H1 (cell line): ENCODE results near the gene RPSA.

ENCODE experiments used
- EP300 ChIP-seq, 2 experiments: IDR thresholded peaks; 1 replicate in 1 of 2; 2 replicates in 1 of 2; pipeline ENCODE4 v1.6.1; 2011 to 2012; ENCODE audit warnings: low read depth in 2 of 2, low read length in 2 of 2, mild to moderate bottlenecking in 2 of 2, borderline replicate concordance in 1 of 2, inconsistent platforms in 1 of 2, moderate library complexity in 1 of 2
- EZH2 ChIP-seq: fragments of 200-600 bp; sonication (generic); IDR thresholded peaks from 2 replicates; pipeline ENCODE4 v1.7.1; 2012; ENCODE audit warnings: low read depth, mild to moderate bottlenecking, moderate library complexity, low read length, inconsistent platforms; ENCODE audit not compliant: severe bottlenecking
- FOSL1 ChIP-seq: IDR thresholded peaks from 2 replicates; pipeline ENCODE4 v1.6.1; 2011; ENCODE audit warnings: mild to moderate bottlenecking, low read depth, low read length, moderate library complexity; ENCODE audit not compliant: insufficient read depth
- NANOG ChIP-seq: IDR thresholded peaks from 2 replicates; pipeline ENCODE4 v1.6.1; 2011; ENCODE audit warnings: low read length, low read depth, mild to moderate bottlenecking, inconsistent platforms; ENCODE audit not compliant: insufficient read depth, poor library complexity, severe bottlenecking
- RXRA ChIP-seq: IDR thresholded peaks from 2 replicates; pipeline ENCODE4 v1.6.1; 2011; ENCODE audit warnings: low read depth, mild to moderate bottlenecking, low read length, moderate library complexity; ENCODE audit not compliant: insufficient read depth
- SIX5 ChIP-seq: IDR thresholded peaks from 2 replicates; pipeline ENCODE4 v1.6.1; 2011; ENCODE audit warnings: mild to moderate bottlenecking, low read depth, low read length
- SRF ChIP-seq: IDR thresholded peaks from 2 replicates; pipeline ENCODE4 v1.6.1; 2011; ENCODE audit warnings: mild to moderate bottlenecking, low read depth, low read length, moderate library complexity
- USF2 ChIP-seq: IDR thresholded peaks from 2 replicates; pipeline ENCODE4 v1.6.1; 2011; ENCODE audit warnings: low read length, improper control_type of control experiment
- TF ChIP-seq, protein P1 (sequence below): IDR thresholded peaks from 2 replicates; pipeline ENCODE4 v1.6.1; 2011; ENCODE audit warnings: low read depth, mild to moderate bottlenecking, low read length; ENCODE audit not compliant: insufficient read depth
- TF ChIP-seq, protein P2 (sequence below): IDR thresholded peaks from 2 replicates; pipeline ENCODE4 v1.6.1; 2012; ENCODE audit warnings: inconsistent platforms
- TF ChIP-seq, protein P3 (sequence below), 3 experiments: IDR thresholded peaks; 1 replicate in 2 of 3; 2 replicates in 1 of 3; pipeline versions ENCODE4 v1.5.1 to v1.6.1; 2011; ENCODE audit warnings: low read length in 3 of 3, mild to moderate bottlenecking in 3 of 3, inconsistent platforms in 2 of 3, low read depth in 1 of 3, moderate library complexity in 1 of 3; ENCODE audit not compliant: insufficient read depth in 1 of 3; ENCODE audit errors: control extremely low read depth in 1 of 3

DNA sequence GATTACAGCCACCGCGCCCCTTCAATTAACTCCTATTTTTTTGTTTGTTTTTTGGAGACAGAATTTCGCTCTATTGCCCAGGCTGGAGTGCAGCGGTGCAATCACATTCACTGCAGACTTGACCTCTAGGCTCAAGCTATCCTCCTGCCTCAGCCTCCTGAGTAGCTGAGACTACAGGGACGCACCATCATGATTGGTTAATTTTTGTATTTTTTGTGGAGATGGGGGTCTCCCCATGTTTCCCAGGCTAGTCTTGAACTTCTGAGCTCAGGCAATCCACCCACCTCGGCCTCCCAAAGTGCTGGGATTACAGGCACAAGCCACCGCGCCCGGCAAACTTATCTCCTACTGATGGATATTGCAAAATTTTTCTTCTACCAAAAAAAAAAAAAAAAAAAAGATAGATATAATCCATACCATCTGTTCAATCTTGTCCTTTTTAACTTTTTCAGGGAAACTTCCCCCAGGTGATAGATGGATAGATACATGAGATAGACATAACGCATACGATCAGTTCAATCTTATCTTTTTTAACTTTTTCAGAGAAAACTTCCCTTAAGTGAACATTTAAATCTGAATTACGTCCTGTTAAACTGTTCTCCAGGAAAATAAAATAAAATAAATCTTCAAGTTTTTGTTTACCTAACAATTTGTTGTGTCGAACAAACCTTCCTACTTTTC, 693 bp upstream of the RPSA start:
- TF ChIP-seq EZH2 (no peak), USF2 (no peak), NANOG (no peak), EP300 (IDR thresholded peaks at IDR 0.05; ENCODE audit: borderline replicate concordance in 1 of 2, low read depth in 2 of 2, low read length in 2 of 2) (no peak), SRF (no peak), FOSL1 (no peak), SIX5 (no peak), RXRA (no peak)
- TF ChIP-seq, protein P1, sequence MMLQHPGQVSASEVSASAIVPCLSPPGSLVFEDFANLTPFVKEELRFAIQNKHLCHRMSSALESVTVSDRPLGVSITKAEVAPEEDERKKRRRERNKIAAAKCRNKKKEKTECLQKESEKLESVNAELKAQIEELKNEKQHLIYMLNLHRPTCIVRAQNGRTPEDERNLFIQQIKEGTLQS = no peak
- TF ChIP-seq, protein P2, sequence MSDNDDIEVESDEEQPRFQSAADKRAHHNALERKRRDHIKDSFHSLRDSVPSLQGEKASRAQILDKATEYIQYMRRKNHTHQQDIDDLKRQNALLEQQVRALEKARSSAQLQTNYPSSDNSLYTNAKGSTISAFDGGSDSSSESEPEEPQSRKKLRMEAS = no peak
- TF ChIP-seq, protein P3, sequence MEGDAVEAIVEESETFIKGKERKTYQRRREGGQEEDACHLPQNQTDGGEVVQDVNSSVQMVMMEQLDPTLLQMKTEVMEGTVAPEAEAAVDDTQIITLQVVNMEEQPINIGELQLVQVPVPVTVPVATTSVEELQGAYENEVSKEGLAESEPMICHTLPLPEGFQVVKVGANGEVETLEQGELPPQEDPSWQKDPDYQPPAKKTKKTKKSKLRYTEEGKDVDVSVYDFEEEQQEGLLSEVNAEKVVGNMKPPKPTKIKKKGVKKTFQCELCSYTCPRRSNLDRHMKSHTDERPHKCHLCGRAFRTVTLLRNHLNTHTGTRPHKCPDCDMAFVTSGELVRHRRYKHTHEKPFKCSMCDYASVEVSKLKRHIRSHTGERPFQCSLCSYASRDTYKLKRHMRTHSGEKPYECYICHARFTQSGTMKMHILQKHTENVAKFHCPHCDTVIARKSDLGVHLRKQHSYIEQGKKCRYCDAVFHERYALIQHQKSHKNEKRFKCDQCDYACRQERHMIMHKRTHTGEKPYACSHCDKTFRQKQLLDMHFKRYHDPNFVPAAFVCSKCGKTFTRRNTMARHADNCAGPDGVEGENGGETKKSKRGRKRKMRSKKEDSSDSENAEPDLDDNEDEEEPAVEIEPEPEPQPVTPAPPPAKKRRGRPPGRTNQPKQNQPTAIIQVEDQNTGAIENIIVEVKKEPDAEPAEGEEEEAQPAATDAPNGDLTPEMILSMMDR (IDR thresholded peaks at IDR 0.05; ENCODE audit: control extremely low read depth in 1 of 3, insufficient read depth in 1 of 3, low read depth in 1 of 3, low read length in 3 of 3) = no peak
